ENCODE measurements around the gene CD81.
"Not testable (repeated sequence)": the region's sequence is repeated elsewhere in the genome, so short reads cannot be mapped to it uniquely, and the experiment has no call there.

CD81 gene, protein sequence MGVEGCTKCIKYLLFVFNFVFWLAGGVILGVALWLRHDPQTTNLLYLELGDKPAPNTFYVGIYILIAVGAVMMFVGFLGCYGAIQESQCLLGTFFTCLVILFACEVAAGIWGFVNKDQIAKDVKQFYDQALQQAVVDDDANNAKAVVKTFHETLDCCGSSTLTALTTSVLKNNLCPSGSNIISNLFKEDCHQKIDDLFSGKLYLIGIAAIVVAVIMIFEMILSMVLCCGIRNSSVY

DNA sequence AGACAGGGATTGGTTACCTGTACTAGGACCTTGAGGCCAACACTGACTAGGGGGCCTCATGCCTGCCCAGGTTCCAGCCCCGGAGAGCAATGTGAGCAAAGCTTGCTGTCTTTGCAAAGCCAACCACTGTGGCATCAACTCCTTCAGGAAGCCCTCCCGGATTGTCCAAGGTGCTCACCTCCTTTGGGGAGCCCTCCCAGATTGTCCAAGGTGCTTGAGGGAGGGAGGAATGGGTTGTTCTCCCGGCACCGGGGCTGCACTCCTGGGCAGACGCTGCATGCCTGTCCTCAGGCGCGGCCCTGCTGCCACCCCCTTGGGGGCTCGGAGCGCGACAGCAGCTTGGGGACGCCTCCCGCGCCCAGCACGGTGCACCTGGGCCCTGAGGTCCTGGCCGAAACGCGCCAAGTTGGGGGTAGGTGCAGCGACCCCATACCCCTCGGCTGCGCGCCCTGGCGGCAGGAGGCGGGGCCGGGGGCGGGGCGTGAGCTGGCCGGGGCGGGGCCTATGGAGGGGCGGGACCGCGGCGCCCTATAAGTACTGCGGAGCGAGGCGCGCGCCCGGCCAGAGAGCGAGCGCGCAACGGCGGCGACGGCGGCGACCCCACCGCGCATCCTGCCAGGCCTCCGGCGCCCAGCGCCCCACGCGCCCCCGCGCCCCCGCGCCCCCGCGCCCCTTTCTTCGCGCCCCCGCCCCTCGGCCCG is at the start of gene CD81:
Gene CD81, plus strand, starts transcription at position 560 of the 701 bp plus-strand sequence. CDS start 240 bp downstream, outside the sequence.
- TF ChIP-seq, protein P1, sequence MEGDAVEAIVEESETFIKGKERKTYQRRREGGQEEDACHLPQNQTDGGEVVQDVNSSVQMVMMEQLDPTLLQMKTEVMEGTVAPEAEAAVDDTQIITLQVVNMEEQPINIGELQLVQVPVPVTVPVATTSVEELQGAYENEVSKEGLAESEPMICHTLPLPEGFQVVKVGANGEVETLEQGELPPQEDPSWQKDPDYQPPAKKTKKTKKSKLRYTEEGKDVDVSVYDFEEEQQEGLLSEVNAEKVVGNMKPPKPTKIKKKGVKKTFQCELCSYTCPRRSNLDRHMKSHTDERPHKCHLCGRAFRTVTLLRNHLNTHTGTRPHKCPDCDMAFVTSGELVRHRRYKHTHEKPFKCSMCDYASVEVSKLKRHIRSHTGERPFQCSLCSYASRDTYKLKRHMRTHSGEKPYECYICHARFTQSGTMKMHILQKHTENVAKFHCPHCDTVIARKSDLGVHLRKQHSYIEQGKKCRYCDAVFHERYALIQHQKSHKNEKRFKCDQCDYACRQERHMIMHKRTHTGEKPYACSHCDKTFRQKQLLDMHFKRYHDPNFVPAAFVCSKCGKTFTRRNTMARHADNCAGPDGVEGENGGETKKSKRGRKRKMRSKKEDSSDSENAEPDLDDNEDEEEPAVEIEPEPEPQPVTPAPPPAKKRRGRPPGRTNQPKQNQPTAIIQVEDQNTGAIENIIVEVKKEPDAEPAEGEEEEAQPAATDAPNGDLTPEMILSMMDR (IDR thresholded peaks at IDR 0.05; ENCODE audit: control insufficient read depth, extremely low read depth, insufficient read depth): no peak
- peak within 1 kb of the TSS; percentile 69 for H3K4me3 ChIP-seq (ENCODE audit: low read depth, low read length)
- no peak for DNase-seq (ENCODE audit: low read depth)

- H3K4me3 ChIP-seq (ENCODE audit: low read depth, low read length): no peak overlapping the region
- DNase-seq (ENCODE audit: low read depth): no peak
- TF ChIP-seq, protein P1 (IDR thresholded peaks at IDR 0.05; ENCODE audit: control insufficient read depth, extremely low read depth, insufficient read depth): no peak
Measured at GRCh38 chr11:2328021-2328420, 49.1 kb upstream of the CD81 start.

GRCh38 chr11:2328656-2329354 is 48.3 kb upstream of the CD81 start:
- no peak for DNase-seq (ENCODE audit: low read depth)
- no peak overlapping the region for H3K4me3 ChIP-seq (ENCODE audit: low read depth, low read length)
- TF ChIP-seq, protein P1 (IDR thresholded peaks at IDR 0.05; ENCODE audit: control insufficient read depth, extremely low read depth, insufficient read depth): no peak

- no peak for DNase-seq (ENCODE audit: low read depth)
- no peak overlapping the region for H3K4me3 ChIP-seq (ENCODE audit: low read depth, low read length)
- TF ChIP-seq, protein P1 (IDR thresholded peaks at IDR 0.05; ENCODE audit: control insufficient read depth, extremely low read depth, insufficient read depth): no peak
Measured at GRCh38 chr11:2329551-2329950, 47.6 kb upstream of the CD81 start.

DNA sequence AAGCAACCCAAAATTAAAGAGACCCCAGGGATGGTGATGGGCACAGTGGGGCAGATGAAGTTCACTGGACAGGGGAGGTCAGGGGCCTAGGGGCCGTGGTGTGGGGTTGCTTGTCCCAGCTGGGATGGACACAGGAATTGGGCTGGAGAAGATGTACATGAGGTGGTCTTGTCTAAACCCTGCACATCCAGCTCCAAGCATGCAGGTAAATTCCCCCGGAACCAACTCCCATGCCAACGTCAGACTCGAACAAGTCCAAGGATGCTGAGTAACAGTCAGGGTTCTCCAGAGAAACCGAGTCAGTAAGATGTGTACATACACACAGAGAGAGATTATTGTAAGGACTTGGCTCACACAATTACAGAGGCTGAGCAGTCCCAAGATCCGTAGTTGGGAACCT is 46.4 kb upstream of the CD81 start:
- no peak for DNase-seq (ENCODE audit: low read depth)
- TF ChIP-seq, protein P1 (IDR thresholded peaks at IDR 0.05; ENCODE audit: control insufficient read depth, extremely low read depth, insufficient read depth): no peak
- H3K4me3 ChIP-seq (ENCODE audit: low read depth, low read length): no peak overlapping the region

DNA sequence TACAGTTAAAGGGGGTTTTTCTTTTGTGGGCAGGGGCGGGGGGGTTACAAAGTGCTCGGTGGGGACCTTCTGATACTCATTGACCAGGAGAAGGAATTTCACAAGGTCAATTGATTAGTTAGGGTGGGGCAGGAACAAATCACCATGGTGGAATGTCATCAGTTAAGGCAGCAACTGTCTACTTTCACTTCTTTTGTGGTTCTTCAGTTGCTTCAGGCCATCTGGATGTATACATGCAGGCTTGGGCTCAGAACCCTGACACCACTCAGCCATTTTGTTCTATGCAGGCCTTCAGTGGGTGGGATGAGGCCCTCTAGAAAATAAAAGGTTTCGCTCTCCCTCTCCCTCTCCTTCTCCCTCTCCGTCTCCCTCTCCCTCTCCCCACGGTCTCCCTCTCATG is 45.7 kb upstream of the CD81 start:
- no peak overlapping the region for H3K4me3 ChIP-seq (ENCODE audit: low read depth, low read length)
- TF ChIP-seq, protein P1 (IDR thresholded peaks at IDR 0.05; ENCODE audit: control insufficient read depth, extremely low read depth, insufficient read depth): no peak
- no peak for DNase-seq (ENCODE audit: low read depth)

DNA sequence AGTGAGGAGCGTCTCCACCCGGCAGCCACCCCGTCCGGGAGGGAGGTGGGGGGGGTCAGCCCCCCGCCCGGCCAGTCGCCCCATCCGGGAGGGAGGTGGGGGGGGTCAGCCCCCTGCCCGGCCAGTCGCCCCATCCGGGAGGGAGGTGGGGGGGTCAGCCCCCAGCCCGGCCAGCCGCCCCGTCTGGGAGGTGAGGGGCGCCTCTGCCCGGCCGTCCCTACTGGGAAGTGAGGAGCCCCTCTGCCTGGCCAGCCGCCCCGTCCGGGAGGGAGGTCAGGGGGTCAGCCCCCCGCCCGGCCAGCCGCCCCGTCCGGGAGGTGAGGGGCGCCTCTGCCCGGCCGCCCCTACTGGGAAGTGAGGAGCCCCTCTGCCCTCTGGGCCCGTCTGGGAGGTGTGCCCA is 44.5 kb upstream of the CD81 start:
- DNase-seq (ENCODE audit: low read depth); H3K4me3 ChIP-seq (ENCODE audit: low read depth, low read length): not testable (repeated sequence)

- not testable (repeated sequence) for DNase-seq (ENCODE audit: low read depth); H3K4me3 ChIP-seq (ENCODE audit: low read depth, low read length)
Measured at GRCh38 chr11:2333486-2334205, 43.5 kb upstream of the CD81 start.

- not testable (repeated sequence) for H3K4me3 ChIP-seq (ENCODE audit: low read depth, low read length); DNase-seq (ENCODE audit: low read depth)
Measured at GRCh38 chr11:2335286-2335685, 41.8 kb upstream of the CD81 start.

- H3K4me3 ChIP-seq (ENCODE audit: low read depth, low read length); DNase-seq (ENCODE audit: low read depth): not testable (repeated sequence)
Measured at GRCh38 chr11:2338760-2339159, 38.4 kb upstream of the CD81 start.

Measured in LNCaP clone FGC (cell line).